Left renal cortex interstitium (tissue), 4 donors: ENCODE measurements around the gene GEMIN2. TPM values are rescaled to one million over a fixed set of nuclear protein-coding genes. Genes with fewer than 3 reads are reported as not detected.
A peak's percentile ranks its signal among the peaks of the same experiment; 100 is the strongest.
"Not testable (repeated sequence)": the region's sequence is repeated elsewhere in the genome, so short reads cannot be mapped to it uniquely, and the experiment has no call there.

Experiments
- DNase-seq, 4 donors: peaks; one replicate each; pipeline ENCODE4 v3.0.0-alpha.2; 2013; ENCODE audit warnings: low read depth in 4 of 4, low spot score in 2 of 4, missing footprints in 1 of 4
- polyA plus RNA-seq, 4 donors: library from polyadenylated mRNA; unstranded; fragments of 120-200 nt; gene quantifications; one replicate each; pipeline ENCODE4 v1.2.1, GENCODE V29; 2013; ENCODE audit not compliant: insufficient read length in 4 of 4

GEMIN2 gene
- polyA plus RNA-seq, 4 donors: 23.4 to 28.8 (median 25.9) TPM

DNA sequence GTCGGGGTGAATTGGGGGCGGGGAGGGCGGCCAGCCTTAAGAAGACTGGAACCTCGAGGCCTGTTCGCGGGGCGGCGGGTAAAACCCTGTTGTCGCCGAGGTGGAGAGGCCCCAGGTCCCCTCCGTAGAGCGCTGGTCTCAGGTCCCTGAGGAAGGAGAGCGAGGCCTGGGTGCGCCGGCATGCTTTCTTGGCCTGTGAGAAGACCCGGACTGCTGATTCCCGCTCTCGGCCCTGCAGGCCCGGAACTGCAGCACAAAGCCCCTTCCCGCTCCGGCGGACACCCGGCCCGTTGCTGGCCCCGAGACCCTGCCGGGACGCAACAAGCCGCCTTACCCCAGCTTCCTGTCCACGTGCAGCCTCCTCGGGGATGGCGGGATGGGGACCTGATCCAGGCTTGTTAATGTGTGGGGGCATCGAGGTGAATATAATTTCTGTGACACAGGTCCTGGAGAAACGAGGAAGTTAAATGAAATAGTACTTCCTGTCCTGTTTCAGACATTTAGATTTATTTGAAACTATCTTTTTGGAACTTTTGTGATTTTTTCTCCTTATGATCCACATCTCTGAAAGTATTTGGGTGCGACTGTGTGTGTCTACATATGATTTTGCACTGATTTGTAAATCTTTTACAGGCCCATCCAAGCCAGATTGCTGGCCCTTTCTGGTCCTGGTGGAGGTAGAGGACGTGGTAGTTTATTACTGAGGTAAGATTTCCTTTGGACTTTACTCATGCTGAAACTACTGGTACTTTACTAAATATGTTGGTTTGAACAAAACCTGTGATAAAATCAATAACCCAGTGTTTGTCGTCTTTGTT lies 61.5 kb downstream of the GEMIN2 start:
- peak in 3 of 4 donors; percentile 29 to 59 (median 39) for DNase-seq

GRCh38 chr14:39176263-39177167 lies 62.4 kb downstream of the GEMIN2 start:
- DNase-seq: no peak

DNA sequence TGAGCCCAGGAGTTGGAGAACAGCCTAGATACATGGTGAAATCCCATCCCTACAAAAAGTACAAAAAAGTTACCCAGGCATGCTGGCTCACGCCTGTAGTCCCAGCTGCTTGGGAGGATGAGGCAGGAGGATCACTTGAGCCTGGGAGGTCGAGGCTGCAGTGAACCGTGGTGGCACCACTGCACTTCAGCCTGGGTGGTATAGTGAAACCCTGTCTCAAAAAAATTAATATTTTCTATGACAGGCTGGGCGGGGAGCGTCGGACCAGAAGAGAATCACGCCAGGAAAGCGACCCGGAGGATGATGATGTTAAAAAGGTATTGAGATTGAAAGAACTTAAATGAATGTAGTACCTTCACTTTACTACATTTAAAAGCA lies 63.0 kb downstream of the GEMIN2 start:
- no peak for DNase-seq

GRCh38 chr14:39179042-39179441 lies 64.9 kb downstream of the GEMIN2 start:
- DNase-seq: no peak

DNA sequence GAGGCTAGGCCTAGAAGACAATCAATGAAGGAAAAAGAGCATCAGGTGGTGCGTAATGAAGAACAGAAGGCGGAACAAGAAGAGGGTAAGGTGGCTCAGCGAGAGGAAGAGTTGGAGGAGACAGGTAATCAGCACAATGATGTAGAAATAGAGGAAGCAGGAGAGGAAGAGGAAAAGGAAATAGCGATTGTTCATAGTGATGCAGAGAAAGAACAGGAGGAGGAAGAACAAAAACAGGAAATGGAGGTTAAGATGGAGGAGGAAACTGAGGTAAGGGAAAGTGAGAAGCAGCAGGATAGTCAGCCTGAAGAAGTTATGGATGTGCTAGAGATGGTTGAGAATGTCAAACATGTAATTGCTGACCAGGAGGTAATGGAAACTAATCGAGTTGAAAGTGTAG lies 66.4 kb downstream of the GEMIN2 start:
- DNase-seq: no peak

GRCh38 chr14:39181026-39181692 lies 67.0 kb downstream of the GEMIN2 start:
- DNase-seq: no peak

- no peak for DNase-seq
These were observed 67.5 kb downstream of the GEMIN2 start for GRCh38 chr14:39181693-39182047.

DNA sequence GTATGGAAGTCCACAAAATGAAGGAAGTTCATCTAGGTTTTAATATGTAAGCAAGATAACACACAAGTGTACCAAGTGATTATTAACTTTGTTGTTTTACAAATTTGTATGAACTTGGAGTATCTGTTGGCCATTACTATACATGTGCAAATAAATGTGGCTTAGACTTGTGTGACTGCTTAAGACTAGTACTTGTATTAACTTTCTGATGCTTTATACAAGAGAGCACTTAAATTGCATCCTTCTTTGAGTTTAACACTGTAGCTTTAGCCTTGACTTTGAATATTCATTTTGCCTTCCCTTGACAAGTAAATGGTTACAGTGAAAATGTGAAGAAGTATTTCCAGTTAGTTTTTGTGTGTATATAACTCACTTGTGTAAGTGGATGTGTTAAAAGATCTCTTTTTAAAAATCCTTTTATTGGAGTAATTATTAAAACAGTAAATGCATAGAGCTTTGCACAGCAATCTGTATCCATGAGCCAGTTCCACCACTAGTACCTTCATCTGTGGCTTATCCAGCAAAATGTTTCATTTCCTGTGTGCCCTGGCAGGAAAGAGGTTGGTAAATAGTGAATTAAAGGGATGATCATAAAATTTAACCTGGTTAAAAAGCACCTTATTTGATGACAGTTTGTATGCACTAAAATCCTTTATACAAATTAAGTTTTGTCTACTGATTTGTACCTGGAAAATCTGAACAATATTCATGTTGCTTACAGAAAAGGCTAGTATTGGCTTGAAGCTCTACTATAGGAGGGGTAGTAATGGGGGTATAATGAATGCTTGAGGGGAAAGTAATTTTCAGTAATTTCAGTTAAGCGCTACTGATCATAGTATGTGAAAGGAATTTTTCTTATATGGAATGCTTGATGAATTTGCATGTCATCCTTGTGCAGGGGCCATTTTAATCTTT lies 68.9 kb downstream of the GEMIN2 start:
- no peak for DNase-seq

- not testable (repeated sequence) for DNase-seq
These were observed 69.5 kb downstream of the GEMIN2 start for GRCh38 chr14:39183685-39184003.

DNA sequence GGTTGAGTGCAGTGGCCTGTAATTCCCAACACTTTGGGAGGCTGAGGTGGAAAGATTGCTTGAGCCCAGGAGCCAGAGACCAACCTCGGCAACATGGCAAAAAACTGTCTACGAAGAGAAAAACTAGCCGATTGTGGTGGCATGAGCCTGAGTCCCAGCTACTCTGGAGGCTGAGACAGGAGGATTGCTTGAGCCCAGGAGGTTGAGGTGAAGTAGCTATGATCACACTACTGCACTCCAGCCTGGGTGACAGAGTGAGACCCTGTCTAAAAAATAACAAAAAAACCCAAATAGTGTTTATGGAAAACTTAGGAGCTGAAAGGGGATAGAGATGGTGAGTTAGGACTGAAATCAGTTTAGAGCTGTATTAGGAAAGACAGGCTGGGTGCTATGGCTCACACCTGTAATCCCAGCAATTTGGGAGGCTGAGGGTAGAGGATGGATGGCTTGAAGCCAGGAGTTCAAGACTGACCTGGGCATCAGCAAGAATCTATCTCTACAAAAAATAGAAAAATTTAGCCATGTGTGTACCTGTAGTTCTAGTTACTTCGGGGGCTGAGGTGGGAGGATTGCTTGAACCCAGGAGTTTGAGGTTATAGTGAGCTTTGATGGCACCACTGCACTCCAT lies 70.6 kb downstream of the GEMIN2 start:
- DNase-seq: no peak

GRCh38 chr14:39185256-39186049 lies 71.3 kb downstream of the GEMIN2 start:
- DNase-seq: no peak

Other genes with a start within 250 kb of the GEMIN2 start
- gene SEC23A, start 11.1 kb upstream of the GEMIN2 start, polyA plus RNA-seq: 10 to 100 TPM; 58.4 to 65.7 (median 62.5) TPM
- gene TRAPPC6B, start 56.0 kb downstream of the GEMIN2 start, polyA plus RNA-seq: 10 to 100 TPM; 27.4 to 35.1 (median 33.7) TPM
- gene PNN, start 60.9 kb downstream of the GEMIN2 start, polyA plus RNA-seq: 100 to 1,000 TPM; 146 to 237 (median 182) TPM
- 10 to 100 TPM; 61.6 to 83.5 (median 73.2) TPM for gene MIA2, start 119.6 kb downstream of the GEMIN2 start, polyA plus RNA-seq